Panc1 (cell line): ENCODE results near the gene KPNA2. TPM values are rescaled to one million over a fixed set of nuclear protein-coding genes. Genes with fewer than 3 reads are reported as not detected.
"Not testable (repeated sequence)": the region's sequence is repeated elsewhere in the genome, so short reads cannot be mapped to it uniquely, and the experiment has no call there.

ENCODE experiments used
- ATAC-seq: fragments of 200-7000 bp; cut with Tn5 transposase; 2 replicates; pipeline ENCODE4 v1.9.1; 2020; ENCODE audit warnings: mild to moderate bottlenecking, moderate library complexity
- BruUV-seq: library from RNA; stranded (reverse); fragments of 400-500 nt; replicated peaks from 2 replicates; lab custom pipeline; 2021; lab: Mats Ljungman, UMichigan
- CTCF ChIA-PET: fragments of 300-600 bp; sonication (Branson Sonifier 250); formaldehyde crosslinking; loops from one replicate; lab custom pipeline; 2022; ENCODE audit warnings: antibody characterized with exemption; lab: Charles Lee
- POLR2A ChIA-PET: fragments of 300-600 bp; sonication (Branson Sonifier 250); formaldehyde crosslinking; loops from one replicate; lab custom pipeline; 2022; ENCODE audit warnings: antibody characterized with exemption; lab: Charles Lee
- DNase-seq: peaks from one replicate; pipeline ENCODE4 v3.0.0-alpha.2; 2010; ENCODE audit warnings: low read depth, low spot score
- H3K27ac ChIP-seq: 2 replicates; pipeline ENCODE4 v1.5.1; 2011; ENCODE audit warnings: mild to moderate bottlenecking, low read length, inconsistent platforms
- H3K27me3 ChIP-seq: fragments of 200-500 bp; sonication (Bioruptor generic); 2 replicates; pipeline ENCODE4 v1.6.0; 2014; ENCODE audit warnings: low read length, inconsistent platforms; ENCODE audit not compliant: control insufficient read depth, insufficient read depth
- H3K36me3 ChIP-seq: fragments of 200-500 bp; sonication (Bioruptor generic); 2 replicates; pipeline ENCODE4 v1.5.1; 2014; ENCODE audit warnings: inconsistent platforms, mild to moderate bottlenecking, low read length, moderate library complexity; ENCODE audit not compliant: control insufficient read depth, insufficient read depth
- H3K4me1 ChIP-seq: 2 replicates; pipeline ENCODE4 v1.5.1; 2011; ENCODE audit warnings: inconsistent platforms, mild to moderate bottlenecking, low read length, moderate library complexity; ENCODE audit not compliant: control insufficient read depth, insufficient read depth
- H3K4me3 ChIP-seq, 2 experiments: 2 replicates each; pipeline ENCODE4 v1.5.1; 2011 to 2012; ENCODE audit warnings: low read depth in 2 of 2, low read length in 2 of 2, mild to moderate bottlenecking in 2 of 2, inconsistent platforms in 1 of 2, moderate library complexity in 1 of 2
- H3K9me3 ChIP-seq: fragments of 200-500 bp; sonication (Bioruptor generic); 2 replicates; pipeline ENCODE4 v1.5.1; 2014; ENCODE audit warnings: low read depth, mild to moderate bottlenecking, inconsistent platforms, low read length, moderate library complexity; ENCODE audit not compliant: control insufficient read depth, insufficient read depth
- POLR2AphosphoS5 ChIP-seq: IDR thresholded peaks from 2 replicates; pipeline ENCODE4 v1.6.1; 2012; ENCODE audit warnings: mild to moderate bottlenecking, low read depth, low read length, moderate library complexity
- REST ChIP-seq, 2 experiments: IDR thresholded peaks; 2 replicates each; pipeline ENCODE4 v1.6.1; 2011 to 2012; ENCODE audit warnings: low read depth in 2 of 2, control low read depth in 1 of 2, low read length in 1 of 2, mild to moderate bottlenecking in 1 of 2, moderate library complexity in 1 of 2; ENCODE audit not compliant: insufficient read depth in 1 of 2
- SIN3A ChIP-seq: IDR thresholded peaks from 2 replicates; pipeline ENCODE4 v1.6.1; 2012; ENCODE audit warnings: low read depth, mild to moderate bottlenecking, low read length, moderate library complexity, borderline replicate concordance; ENCODE audit not compliant: insufficient read depth
- TCF7L2 ChIP-seq: IDR thresholded peaks from 2 replicates; pipeline ENCODE4 v1.6.1; 2011; ENCODE audit warnings: mild to moderate bottlenecking, low read depth, low read length, inconsistent platforms
- in situ Hi-C: cut with HindIII; loops from 2 replicates; pipeline ENCODE4 v1.10.0; 2016; ENCODE audit warnings: low sequenced_read_pairs, low pct_unique_long_range_greater_than_20kb
- intact Hi-C: fragments of 100-400 bp; cut with micrococcal nuclease; formaldehyde crosslinking; loops from one replicate; pipeline ENCODE4 v1.10.0; 2022; ENCODE audit not compliant: unreplicated experiment
- total RNA-seq: library from RNA; stranded (reverse); gene quantifications from one replicate; pipeline ENCODE4 v1.2.1, GENCODE V29; 2021; ENCODE audit not compliant: unreplicated experiment
- TF ChIP-seq, protein P1 (sequence below): fragments of 450-650 bp; IDR thresholded peaks from 2 replicates; pipeline ENCODE4 v1.5.1; 2017; ENCODE audit warnings: mild to moderate bottlenecking

Gene KPNA2
- total RNA-seq, 1 experiment from 2014 or later = 177 TPM

DNA sequence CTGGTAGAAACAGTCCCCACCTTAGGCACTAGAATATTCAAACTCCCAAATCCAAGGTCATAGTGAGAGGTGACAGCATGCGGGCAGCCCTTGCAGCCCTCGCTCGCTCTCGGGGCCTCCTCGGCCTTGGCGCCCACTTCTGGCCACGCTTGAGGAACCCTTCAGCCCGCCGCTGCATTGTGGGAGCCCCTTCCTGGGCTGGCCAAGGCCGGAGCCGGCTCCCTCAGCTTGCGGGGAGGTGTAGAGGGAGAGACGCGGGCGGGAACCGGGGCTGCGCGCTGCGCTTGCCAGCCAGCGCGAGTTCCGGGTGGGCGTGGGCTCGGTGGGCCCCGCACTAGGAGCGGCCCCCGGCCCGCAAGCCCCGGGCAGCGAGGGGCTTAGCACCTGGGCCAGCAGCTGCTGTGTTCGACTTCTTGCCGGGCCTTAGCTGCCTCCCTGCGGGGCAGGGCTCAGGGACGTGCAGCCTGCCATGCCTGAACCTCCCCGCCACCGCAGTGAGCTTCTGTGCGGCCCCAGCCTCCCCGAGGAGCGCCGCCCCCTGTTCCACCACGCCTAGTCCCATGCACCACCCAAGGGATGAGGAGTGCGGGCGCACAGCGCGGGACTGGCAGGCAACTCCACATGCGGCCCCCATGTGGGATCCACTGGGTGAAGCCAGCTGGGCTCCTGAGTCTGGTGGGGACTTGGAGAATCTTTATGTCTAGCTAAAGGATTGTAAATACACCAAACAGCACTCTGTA, 45.0 kb downstream of the KPNA2 start:
- in situ Hi-C loops (no loop called here), intact Hi-C loops (no loop called here)
- ATAC-seq (no peak), DNase-seq (no peak)
- CTCF ChIA-PET = no interaction called here
- POLR2A ChIA-PET = no interaction called here
- H3K9me3 ChIP-seq = no peaks in the 10 kb centered on the region
- no peak overlapping the region for H3K27ac ChIP-seq
- no peaks in the 10 kb centered on the region for H3K27me3 ChIP-seq
- no peak overlapping the region for H3K4me3 ChIP-seq
- no TSS peak for BruUV-seq
- no peak for TF ChIP-seq TCF7L2
- TF ChIP-seq, protein P1, sequence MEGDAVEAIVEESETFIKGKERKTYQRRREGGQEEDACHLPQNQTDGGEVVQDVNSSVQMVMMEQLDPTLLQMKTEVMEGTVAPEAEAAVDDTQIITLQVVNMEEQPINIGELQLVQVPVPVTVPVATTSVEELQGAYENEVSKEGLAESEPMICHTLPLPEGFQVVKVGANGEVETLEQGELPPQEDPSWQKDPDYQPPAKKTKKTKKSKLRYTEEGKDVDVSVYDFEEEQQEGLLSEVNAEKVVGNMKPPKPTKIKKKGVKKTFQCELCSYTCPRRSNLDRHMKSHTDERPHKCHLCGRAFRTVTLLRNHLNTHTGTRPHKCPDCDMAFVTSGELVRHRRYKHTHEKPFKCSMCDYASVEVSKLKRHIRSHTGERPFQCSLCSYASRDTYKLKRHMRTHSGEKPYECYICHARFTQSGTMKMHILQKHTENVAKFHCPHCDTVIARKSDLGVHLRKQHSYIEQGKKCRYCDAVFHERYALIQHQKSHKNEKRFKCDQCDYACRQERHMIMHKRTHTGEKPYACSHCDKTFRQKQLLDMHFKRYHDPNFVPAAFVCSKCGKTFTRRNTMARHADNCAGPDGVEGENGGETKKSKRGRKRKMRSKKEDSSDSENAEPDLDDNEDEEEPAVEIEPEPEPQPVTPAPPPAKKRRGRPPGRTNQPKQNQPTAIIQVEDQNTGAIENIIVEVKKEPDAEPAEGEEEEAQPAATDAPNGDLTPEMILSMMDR = no peak
- no peak for TF ChIP-seq POLR2AphosphoS5
- TF ChIP-seq SIN3A = no peak
- no peak for TF ChIP-seq REST (IDR thresholded peaks at IDR 0.05; ENCODE audit: insufficient read depth in 1 of 2, low read depth in 2 of 2, low read length in 1 of 2)
- H3K36me3 ChIP-seq = no peaks in the 10 kb centered on the region
- H3K4me1 ChIP-seq = no peaks in the 10 kb centered on the region

DNA sequence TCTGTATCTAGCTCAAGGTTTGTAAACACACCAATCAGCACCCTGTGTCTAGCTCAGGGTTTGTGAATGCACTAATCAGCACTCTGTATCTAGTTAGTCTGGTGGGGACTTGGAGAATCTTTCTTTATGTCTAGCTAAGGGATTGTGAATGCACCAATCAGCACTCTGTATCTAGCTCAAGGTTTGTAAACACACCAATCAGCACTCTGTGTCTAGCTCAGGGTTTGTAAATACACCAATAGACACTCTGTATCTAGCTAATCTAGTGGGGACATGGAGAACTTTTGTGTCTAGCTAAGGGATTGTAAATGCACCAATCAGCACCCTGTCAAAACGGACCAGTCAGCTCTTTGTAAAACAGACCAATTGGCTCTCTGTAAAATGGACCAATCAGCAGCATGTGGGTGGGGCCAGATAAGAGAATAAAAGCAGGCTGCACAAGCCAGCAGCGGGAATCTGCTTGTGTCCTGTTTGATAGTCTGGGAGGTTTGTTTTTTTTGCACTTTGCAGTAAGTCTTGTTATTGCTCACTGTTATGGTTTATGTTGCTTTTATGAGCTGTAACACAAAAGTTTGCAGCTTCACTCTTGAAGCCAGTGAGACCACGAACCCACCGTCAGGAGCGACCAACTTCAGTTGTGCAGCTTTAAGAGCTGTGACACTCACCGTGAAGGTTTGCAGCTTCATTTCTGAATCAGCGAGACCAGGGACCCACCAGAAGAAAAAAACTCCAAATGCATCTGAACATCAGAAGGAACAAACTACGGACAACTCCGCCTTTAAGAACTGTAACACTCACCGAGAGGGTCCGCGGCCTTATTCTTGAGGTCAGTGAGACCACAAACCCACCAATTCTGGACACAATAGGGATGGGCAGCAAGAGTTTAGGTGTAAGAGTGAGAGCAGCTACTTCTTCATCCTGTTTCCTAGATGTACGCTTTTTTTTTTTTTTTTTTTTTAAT, 46.0 kb downstream of the KPNA2 start:
- H3K4me1 ChIP-seq, H3K36me3 ChIP-seq, ATAC-seq, H3K4me3 ChIP-seq, intact Hi-C loops, H3K27ac ChIP-seq, DNase-seq, H3K9me3 ChIP-seq, BruUV-seq, CTCF ChIA-PET, H3K27me3 ChIP-seq, in situ Hi-C loops, POLR2A ChIA-PET: not testable (repeated sequence)
